ENCODE results near the gene HMGB1.

HMGB1 gene

GRCh38 chr13:30453727-30454126 is 12.0 kb downstream of the HMGB1 start:
- TF ChIP-seq GATA3 (IDR thresholded peaks at IDR 0.05; ENCODE audit: low read depth, low read length) (no peak), GATA2 (IDR thresholded peaks at IDR 0.05; ENCODE audit: low read depth, low read length) (no peak)

GRCh38 chr13:30450066-30450465 is 15.7 kb downstream of the HMGB1 start:
- TF ChIP-seq GATA2 (IDR thresholded peaks at IDR 0.05; ENCODE audit: low read depth, low read length) = no peak
- no peak for TF ChIP-seq GATA3 (IDR thresholded peaks at IDR 0.05; ENCODE audit: low read depth, low read length)

GRCh38 chr13:30448441-30448840 is 17.3 kb downstream of the HMGB1 start:
- no peak for TF ChIP-seq GATA2 (IDR thresholded peaks at IDR 0.05; ENCODE audit: low read depth, low read length)

GRCh38 chr13:30446126-30446500 is 19.6 kb downstream of the HMGB1 start:
- no peak for TF ChIP-seq GATA3 (IDR thresholded peaks at IDR 0.05; ENCODE audit: low read depth, low read length)
- no peak for TF ChIP-seq GATA2 (IDR thresholded peaks at IDR 0.05; ENCODE audit: low read depth, low read length)

- TF ChIP-seq GATA2 (IDR thresholded peaks at IDR 0.05; ENCODE audit: low read depth, low read length) (no peak), GATA3 (IDR thresholded peaks at IDR 0.05; ENCODE audit: low read depth, low read length) (no peak)
Measured at GRCh38 chr13:30443957-30444404, 21.8 kb downstream of the HMGB1 start.

GRCh38 chr13:30442926-30443325 is 22.8 kb downstream of the HMGB1 start:
- no peak for TF ChIP-seq GATA2 (IDR thresholded peaks at IDR 0.05; ENCODE audit: low read depth, low read length)
- no peak for TF ChIP-seq GATA3 (IDR thresholded peaks at IDR 0.05; ENCODE audit: low read depth, low read length)

- no peak for TF ChIP-seq GATA3 (IDR thresholded peaks at IDR 0.05; ENCODE audit: low read depth, low read length)
- TF ChIP-seq GATA2 (IDR thresholded peaks at IDR 0.05; ENCODE audit: low read depth, low read length) = no peak
Measured at GRCh38 chr13:30440910-30441703, 24.6 kb downstream of the HMGB1 start.

- TF ChIP-seq GATA3 (IDR thresholded peaks at IDR 0.05; ENCODE audit: low read depth, low read length) (no peak), GATA2 (IDR thresholded peaks at IDR 0.05; ENCODE audit: low read depth, low read length) (no peak)
Measured at GRCh38 chr13:30438286-30438685, 27.4 kb downstream of the HMGB1 start.

GRCh38 chr13:30437177-30437576 is 28.6 kb downstream of the HMGB1 start:
- no peak for TF ChIP-seq GATA3 (IDR thresholded peaks at IDR 0.05; ENCODE audit: low read depth, low read length)
- no peak for TF ChIP-seq GATA2 (IDR thresholded peaks at IDR 0.05; ENCODE audit: low read depth, low read length)

GRCh38 chr13:30435911-30436451 is 29.8 kb downstream of the HMGB1 start:
- TF ChIP-seq GATA2 (IDR thresholded peaks at IDR 0.05; ENCODE audit: low read depth, low read length) = no peak
- TF ChIP-seq GATA3 (IDR thresholded peaks at IDR 0.05; ENCODE audit: low read depth, low read length) = no peak

- no peak for TF ChIP-seq GATA3 (IDR thresholded peaks at IDR 0.05; ENCODE audit: low read depth, low read length)
- TF ChIP-seq GATA2 (IDR thresholded peaks at IDR 0.05; ENCODE audit: low read depth, low read length) = no peak
Measured at GRCh38 chr13:30431269-30431940, 34.3 kb downstream of the HMGB1 start.

GRCh38 chr13:30429721-30430694 is 35.7 kb downstream of the HMGB1 start:
- no peak for TF ChIP-seq GATA3 (IDR thresholded peaks at IDR 0.05; ENCODE audit: low read depth, low read length)
- no peak for TF ChIP-seq GATA2 (IDR thresholded peaks at IDR 0.05; ENCODE audit: low read depth, low read length)

GRCh38 chr13:30429235-30429634 is 36.5 kb downstream of the HMGB1 start:
- TF ChIP-seq GATA3 (IDR thresholded peaks at IDR 0.05; ENCODE audit: low read depth, low read length) = no peak
- TF ChIP-seq GATA2 (IDR thresholded peaks at IDR 0.05; ENCODE audit: low read depth, low read length) = no peak

- TF ChIP-seq GATA3 (IDR thresholded peaks at IDR 0.05; ENCODE audit: low read depth, low read length) (no peak), GATA2 (IDR thresholded peaks at IDR 0.05; ENCODE audit: low read depth, low read length) (no peak)
Measured at GRCh38 chr13:30423891-30424290, 41.8 kb downstream of the HMGB1 start.

Measured in SH-SY5Y (cell line).